ENCODE measurements around the gene GPR119. TPM values are rescaled to one million over a fixed set of nuclear protein-coding genes. Genes with fewer than 3 reads are reported as not detected.
"Not testable (repeated sequence)": the region's sequence is repeated elsewhere in the genome, so short reads cannot be mapped to it uniquely, and the experiment has no call there.

The GPR119 gene
- total and polyA plus RNA-seq, 2 of the 4 experiments (the other 2 are of a cell fraction), result not detected

DNA sequence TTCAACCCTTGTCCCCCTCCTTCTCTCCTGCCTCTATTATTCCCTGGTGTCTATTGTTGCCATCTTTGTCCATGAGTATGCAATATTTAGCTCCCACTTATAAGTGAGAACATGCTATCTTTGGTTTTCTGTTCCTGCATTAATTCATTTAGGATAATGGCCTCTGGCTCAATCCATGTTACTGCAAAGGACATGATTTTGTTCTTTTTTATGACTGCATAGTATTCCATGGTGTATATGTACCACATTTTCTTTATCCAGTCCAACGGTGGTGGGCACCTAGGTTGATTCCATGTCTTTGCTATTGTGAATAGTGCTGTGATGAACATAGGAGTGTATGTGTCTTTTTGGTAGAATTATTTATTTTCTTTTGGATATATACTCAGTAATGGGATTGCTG, 33.4 kb downstream of the GPR119 start:
- H2AK5ac ChIP-seq (ENCODE audit: low read depth, low read length); H3K27me3 ChIP-seq (ENCODE audit: control insufficient read depth, insufficient read depth, low read length); H4K8ac ChIP-seq (ENCODE audit: low read depth in 2 of 2, low read length in 2 of 2); H3K14ac ChIP-seq (replicated peaks; ENCODE audit: low read depth, low read length); H2BK20ac ChIP-seq (ENCODE audit: low read depth, low read length); DNase-seq; H3K56ac ChIP-seq (ENCODE audit: extremely low read depth, insufficient read depth, low read length); H3K4me1 ChIP-seq (ENCODE audit: control insufficient read depth, insufficient read depth, low read length); H2AK9ac ChIP-seq (replicated peaks; ENCODE audit: low read depth, low read length, poor library complexity); H3K9me3 ChIP-seq (ENCODE audit: control insufficient read depth, insufficient read depth, low read length); dilution Hi-C loops (cut with HindIII; ENCODE audit: low sequenced_read_pairs, unreplicated experiment); H4K5ac ChIP-seq (ENCODE audit: low read depth, low read length); H3K23ac ChIP-seq (ENCODE audit: low read depth, low read length); H2BK5ac ChIP-seq (ENCODE audit: low read depth, low read length, poor library complexity, severe bottlenecking); H3K18ac ChIP-seq (ENCODE audit: low read depth, low read length); H3K27ac ChIP-seq (ENCODE audit: insufficient read depth, low read length); H4K20me1 ChIP-seq (ENCODE audit: insufficient read depth, low read length); intact Hi-C loops (cut with micrococcal nuclease); H2AFZ ChIP-seq (replicated peaks; ENCODE audit: low read length, poor library complexity); POLR2A ChIA-PET (ENCODE audit: unreplicated experiment); H3K4me3 ChIP-seq (ENCODE audit: insufficient read depth, low read depth, low read length); H2BK120ac ChIP-seq (ENCODE audit: low read depth, low read length); H4K91ac ChIP-seq (ENCODE audit: insufficient read depth, low read depth, low read length); CTCF ChIA-PET; H3K4me2 ChIP-seq (ENCODE audit: low read depth, low read length); H3K36me3 ChIP-seq (ENCODE audit: control insufficient read depth, insufficient read depth, low read length); in situ Hi-C loops (cut with MboI; ENCODE audit: low sequenced_read_pairs); H3K9ac ChIP-seq (ENCODE audit: low read depth, low read length); H2BK15ac ChIP-seq (ENCODE audit: low read depth, low read length); H3K9me1 ChIP-seq (ENCODE audit: insufficient read depth, low read length); H3K4ac ChIP-seq (ENCODE audit: low read depth, low read length); BruUV-seq (replicated peaks); ATAC-seq (ENCODE audit: low read depth); H3K79me1 ChIP-seq (ENCODE audit: low read depth in 1 of 2, low read length in 2 of 2): not testable (repeated sequence)
- no CpG with 5 or more reads among the region's 1 CpG for WGBS, 2 experiments (ENCODE audit: extremely low coverage in 2 of 2, insufficient read length in 1 of 2)

Data from IMR-90 (cell line).